ACHN (cell line): ENCODE data around the gene DUOX1.

Source experiments
- DNase-seq: peaks from one replicate; pipeline ENCODE4 v3.0.0-alpha.2; 2015
- in situ Hi-C: cut with HindIII; loops from 2 replicates; pipeline ENCODE4 v1.10.0; 2017; ENCODE audit warnings: low sequenced_read_pairs, low pct_ligation_motif_present, low pct_unique_long_range_greater_than_20kb

DUOX1 gene

DNA sequence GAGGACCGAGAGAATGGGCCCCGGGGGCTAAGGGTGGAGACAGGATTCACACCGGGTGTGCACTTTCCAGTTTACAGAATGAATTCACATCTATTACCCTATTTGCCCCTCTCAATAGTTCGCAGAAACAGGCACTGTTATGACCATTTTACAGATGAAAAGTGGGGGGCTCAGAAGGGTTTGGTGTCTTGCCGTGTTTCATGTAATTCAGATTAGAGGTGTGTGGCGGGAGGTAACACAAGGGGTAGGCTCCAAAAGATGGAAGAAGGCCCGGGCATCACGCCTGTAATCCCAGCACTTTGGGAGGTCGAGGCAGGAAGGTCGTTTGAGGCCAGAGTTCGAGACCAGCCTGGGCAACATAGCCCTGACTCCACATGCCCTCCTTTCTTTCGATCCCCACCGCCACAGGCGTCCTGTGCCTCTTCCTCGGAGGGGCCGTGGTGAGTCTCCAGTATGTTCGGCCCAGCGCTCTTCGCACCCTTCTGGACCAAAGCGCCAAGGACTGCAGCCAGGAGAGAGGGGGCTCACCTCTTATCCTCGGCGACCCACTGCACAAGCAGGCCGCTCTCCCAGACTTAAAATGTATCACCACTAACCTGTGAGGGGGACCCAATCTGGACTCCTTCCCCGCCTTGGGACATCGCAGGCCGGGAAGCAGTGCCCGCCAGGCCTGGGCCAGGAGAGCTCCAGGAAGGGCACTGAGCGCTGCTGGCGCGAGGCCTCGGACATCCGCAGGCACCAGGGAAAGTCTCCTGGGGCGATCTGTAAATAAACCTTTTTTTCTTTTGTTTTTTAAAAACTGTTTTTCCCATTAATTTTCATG lies 12.3 kb upstream of the DUOX1 start:
- in situ Hi-C loops = no loop called here
- no peak for DNase-seq

DNA sequence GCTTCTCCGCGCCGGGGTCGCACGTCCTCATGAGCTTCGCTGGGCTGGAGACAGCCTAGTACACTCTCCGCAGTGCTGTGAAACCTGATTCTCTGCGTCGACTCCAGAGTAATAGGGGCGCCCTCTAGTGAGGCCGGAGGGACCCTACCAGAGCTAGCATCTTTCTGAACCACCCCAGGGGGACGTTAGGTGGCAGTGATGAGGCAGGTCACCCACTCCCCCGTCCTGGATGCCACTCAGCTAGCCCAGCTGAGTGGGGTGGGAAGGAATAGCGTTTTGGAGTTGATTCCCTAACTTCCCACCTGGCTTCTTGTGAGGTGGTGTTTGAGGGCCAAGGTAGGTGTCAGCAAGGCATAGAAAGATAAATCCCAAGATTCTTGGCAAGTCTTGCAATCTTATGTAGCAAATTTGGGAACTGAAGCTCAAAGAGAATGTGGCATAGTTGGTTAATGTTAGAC lies 11.6 kb upstream of the DUOX1 start:
- in situ Hi-C loops = no loop called here
- DNase-seq = peak; percentile 82

DNA sequence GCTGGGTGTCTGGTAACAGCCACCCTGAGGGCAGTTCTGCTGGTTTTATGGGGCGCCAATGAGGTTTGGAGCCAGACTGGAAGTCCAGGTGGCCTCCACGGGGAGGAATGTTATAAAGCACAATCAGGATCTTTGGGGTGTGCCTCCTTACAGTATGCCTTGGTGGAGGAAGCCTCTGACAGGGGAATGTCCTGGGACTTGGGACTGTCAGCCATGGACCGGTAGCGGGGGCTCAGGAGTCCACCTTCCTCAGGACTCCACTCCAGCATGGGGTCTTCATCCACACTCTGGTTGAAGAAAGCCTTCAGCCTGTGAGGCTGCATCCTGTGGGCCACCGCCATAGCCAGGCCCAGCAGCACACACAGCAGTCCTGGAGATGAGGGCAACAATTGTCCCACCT lies 10.8 kb upstream of the DUOX1 start:
- in situ Hi-C loops = no loop called here

DNA sequence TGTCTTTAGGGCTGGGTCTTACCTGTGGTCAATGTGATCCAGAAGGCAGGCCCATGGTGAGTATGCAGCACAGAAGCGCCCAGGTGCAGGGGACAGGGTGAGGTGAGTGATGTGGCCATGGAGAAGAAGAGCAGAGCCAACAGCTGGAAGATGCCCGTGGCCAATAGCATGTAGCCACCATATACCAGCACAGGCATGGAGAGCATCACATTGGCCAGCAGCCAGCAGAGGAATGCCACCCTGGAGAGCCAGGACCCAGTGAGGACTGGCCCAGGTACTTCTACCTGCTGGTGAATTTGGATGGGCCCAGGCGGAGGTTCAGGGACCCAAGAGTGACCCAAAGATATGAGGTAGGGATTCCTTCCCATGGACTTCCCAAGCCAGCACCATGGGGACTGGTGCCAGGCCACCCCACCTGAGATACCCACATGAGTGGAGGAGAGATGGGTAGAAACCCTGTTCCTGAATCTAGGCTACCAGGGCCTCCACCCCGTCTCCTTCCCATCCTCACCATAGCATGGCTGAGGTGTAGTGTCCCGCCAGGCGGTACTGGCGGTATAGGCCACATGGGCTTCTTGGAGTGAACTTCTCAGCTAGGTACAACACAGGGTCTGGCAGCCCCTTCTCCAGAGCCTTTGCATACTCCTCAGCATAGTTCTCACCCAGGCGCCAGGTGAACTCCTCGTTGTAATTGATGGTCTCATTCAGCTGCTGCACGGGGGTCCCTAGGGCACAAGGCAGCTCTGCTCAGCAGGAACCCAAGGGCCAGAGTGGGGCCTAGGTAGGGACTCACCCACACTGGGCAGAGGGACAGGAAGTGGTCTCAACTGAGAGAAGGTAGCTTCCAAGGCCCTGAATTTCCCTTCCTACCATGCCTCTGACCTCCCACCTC lies 9.5 kb upstream of the DUOX1 start:
- in situ Hi-C loops = no loop called here
- DNase-seq = no peak

More for the DNA sequence above, 10.8 kb upstream of the DUOX1 start:
- no peak for DNase-seq

DNA sequence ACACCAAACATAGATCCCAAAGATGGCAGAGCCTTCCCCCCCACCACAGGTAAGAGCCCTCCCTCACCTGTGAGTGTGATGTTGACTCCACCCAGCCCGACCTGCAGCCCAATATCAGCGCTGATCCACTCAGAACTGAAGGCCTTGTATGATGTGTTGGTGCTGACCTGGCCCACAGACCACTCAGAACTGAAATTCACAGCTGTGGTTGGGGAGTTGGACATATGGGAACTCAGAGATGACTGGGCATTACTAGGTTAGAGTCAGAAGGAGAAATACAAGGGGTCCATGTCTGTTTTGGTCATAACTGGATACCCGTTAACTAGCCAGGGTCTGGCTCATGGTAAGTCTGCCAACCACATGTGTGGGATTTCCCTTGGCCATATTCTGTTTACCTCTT lies 8.8 kb upstream of the DUOX1 start:
- no peak for DNase-seq
- in situ Hi-C loops = no loop called here

DNA sequence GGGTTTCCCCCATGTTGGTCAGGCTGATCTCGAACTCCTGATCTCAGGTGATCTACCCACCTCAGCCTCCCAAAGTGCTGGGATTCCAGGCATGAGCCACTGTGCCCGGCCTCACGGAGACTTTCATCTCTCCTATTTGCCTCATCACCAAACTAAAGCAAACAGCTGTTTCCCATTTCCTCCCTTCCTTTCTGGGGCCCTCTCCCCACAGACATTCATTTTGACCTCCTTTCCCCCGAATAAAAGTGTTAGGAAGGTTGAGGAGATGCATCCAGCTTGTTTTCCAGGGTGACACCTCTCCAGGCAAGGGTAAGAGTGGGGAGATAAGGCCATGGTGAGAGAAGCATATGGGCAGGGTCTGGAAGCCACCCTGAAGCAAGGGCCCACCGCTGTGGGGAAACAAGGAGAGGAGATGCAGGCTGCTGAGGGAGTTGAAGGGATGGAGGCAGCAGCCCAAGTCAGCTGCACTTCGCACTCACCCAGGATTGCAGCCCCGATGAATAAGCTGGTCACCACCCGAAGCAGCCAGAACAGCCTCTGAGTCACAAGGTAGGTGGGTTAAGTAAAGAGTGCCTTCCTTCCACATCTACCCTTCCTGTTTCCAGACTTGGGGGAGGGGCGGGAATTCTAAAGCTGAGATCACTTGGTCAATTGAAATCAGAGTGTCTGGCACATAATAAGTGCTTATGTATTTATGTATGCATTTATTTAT lies 7.9 kb upstream of the DUOX1 start:
- peak; percentile 65 for DNase-seq
- in situ Hi-C loops = no loop called here

DNA sequence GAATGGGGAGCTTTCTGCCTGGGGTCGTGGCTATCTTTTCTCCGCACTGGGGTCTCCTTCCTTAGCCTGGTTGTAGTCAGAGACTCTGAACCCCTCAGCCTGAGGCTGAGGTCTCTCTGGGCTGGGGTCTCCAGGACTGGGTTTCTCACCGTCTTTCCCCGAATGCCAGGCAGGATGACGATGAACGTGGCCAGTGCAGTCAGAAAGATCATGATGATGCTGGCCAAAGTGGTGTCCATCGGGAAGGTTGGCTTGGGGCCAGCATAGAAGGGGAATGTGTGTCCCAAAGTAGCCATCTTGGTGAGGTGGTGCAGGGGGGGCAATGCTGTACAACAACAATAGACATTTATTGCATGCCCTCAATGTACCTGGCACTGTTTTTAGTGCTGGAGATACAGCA lies 7.1 kb upstream of the DUOX1 start:
- in situ Hi-C loops = no loop called here
- no peak for DNase-seq

DNA sequence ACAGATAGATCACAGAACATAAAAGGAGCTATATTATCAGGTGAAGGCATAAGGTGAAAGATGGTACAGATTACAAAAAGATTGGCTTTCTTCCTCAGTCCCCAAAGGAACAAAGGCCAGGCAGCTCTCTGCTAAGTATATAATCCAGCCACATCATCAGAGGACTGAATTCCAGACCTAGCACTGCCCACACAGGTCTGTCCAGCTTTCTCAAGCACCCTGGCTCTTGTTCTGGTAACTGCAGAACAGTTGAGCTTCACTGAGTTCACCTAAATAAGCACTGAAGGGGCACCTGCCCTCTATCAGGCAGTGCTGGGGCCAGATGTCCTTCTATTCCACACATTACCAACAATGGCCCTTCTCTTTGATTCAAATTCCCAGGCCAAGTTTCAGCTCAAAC lies 6.4 kb upstream of the DUOX1 start:
- DNase-seq = no peak
- in situ Hi-C loops = no loop called here

DNA sequence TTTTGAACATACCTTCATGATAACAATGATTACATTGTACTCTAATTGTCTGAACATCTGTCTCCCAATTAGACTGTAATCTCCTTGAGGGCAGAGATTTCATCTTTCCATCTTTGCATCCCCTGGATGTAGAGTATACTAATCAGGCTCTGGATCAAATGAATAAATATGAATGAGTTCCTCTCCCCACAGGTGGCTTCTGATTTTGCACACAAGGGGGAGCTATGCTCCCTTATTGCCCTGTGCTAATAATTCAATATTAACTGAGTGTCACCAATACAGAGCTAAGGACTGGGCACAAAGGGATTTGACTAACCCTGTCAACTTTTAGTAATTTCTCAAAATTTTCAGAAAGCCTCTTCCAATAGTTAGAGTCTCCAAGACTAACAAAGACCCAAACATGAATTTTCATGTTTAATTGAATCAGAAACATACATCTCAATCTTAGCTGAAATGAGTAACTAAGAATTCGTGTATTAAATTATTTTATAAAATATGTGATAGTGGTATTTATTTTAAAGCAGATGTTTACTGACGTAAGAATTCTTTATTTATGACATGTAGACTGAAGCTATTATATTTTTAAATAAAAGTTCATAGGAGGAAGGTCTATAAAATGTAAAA lies 3.1 kb upstream of the DUOX1 start:
- in situ Hi-C loops = no loop called here
- peak; percentile 48 for DNase-seq

DNA sequence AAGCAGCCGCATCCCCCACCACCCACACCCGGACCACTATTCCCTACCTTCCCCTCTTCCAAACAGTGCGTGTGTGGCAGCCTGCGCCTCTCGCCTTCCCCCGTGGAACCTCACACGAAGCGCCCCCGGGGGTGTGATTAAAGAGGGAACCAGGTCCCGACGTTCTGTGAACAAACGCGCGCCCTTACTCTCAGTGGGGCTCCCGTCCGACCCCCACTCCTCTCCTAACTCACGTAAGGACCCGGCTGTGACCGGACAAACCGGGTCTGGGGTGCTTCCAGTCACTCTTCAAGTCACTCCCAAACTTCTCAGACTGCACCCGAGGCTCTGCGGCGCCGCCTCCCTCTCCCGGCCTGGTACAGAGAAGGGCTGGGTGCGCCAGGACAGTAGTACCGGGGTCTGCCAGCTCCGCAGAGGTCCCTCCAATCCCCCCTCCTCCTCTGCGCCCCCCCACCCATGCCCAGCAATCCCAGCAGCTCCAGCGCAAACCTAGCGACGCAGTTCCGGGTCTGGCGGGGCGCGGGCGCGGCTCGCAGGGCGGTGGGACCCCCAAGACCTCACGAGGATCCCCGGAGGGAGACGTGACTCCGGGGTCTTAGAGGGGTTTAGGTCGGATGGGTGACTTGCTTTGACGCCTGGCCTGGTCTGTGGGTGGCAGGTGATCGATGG lies 689 bp upstream of the DUOX1 start:
- DNase-seq = no peak
- in situ Hi-C loops = no loop called here

DNA sequence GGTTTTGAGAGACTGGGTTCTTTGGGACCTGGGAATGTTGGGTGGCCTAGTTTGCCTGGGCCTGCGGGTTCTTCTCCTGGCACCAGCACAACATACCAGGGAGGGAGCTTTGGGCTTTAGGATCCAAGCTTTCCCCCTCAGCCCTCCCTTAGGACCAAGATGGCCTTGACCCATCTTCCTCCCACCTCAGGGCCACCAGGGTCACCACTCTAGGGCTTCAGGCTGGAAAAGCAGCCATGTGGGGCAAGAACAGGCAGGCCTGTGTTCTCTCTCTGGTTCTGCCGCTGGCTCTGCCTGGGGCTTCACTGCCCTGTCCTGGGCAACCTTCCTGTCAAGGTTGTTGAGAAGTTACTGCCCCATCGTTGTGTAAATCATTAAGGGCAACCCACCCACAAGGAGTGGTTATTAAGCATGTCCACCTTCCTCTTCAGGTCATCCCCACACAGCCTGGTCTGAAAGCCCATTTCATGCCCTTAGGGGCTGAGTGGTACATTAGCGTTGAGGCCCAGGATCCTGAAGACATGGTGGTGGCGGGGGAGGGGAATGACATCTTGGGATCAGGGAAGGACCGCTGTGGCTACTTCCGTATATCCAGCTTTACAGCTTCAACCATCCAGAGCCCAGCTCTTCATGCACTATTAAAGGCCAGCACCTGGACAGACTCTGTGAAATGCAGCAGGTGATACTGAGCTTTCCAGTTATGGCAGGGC lies 652 bp downstream of the DUOX1 start:
- DNase-seq = no peak
- in situ Hi-C loops = no loop called here

DNA sequence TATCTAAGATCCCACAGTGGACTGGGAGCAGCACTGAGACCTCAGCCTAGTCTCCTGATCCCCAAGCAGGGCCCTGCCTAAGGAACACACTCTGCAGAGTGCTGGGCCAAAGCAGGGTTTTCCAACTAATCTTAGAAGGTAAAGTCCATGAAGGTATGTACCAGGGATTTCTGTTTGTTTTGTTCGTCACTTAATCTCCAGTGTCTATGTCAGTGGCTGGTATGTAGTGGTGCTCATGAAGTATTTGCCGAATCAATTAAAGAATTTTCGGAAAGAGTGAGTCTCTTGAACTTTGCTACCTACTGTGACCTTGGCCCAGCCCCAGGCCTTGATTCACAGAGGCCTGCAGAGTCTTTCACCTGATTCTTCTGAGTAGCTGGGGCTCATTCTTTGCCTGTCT lies 1.7 kb downstream of the DUOX1 start:
- DNase-seq = no peak
- in situ Hi-C loops = no loop called here

DNA sequence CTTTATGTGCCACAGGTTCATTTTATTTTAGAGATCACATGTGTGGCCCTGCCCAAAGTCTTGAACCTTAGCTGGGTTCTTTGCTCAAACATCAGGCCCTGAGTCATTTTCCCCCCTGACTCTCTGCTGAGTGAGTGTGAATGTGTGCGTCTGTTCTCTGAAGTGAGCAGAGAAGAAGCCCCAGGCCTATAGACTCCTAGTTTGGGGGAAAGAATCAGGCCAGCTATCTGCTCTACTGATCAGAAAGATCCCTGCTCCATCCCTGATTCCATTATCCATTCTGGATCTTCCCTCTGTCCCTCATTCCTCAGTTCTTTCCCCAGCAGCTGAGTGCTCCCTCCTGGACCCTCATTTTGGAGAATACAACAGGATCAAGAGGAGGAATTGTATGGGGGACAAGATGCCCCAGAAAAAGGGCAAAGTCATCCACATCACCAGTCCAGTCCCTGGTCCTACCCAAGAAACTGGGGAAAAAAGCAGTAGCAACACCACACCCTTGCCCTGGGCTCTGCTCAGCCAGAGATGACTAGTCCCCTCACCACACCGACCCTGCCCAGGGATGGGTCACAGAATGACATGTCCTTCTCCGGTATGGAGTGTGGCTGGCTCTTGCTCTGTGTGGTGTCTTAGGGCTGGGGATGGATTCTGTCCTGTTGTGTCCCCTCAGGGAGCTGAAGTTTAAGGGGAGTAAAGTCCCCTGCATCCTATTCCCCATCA lies 3.2 kb downstream of the DUOX1 start:
- in situ Hi-C loops = no loop called here
- DNase-seq = no peak

DNA sequence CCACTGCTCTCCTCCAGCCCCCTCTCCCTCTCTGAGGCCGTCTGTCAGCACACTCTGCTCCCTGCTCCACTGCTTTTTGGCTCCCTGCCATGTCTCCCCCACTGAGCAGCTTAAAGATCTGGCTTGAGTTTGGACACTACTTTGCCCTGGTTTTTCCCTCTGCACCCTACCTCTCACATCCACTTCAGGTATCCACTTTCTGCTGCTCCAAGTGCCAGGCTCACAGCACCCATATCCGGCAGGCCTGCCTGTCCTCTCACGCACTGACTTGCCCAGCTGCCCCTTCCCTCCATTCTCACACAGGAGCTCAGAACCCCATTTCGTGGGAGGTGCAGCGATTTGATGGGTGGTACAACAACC lies 3.7 kb downstream of the DUOX1 start:
- in situ Hi-C loops = no loop called here
- no peak for DNase-seq

DNA sequence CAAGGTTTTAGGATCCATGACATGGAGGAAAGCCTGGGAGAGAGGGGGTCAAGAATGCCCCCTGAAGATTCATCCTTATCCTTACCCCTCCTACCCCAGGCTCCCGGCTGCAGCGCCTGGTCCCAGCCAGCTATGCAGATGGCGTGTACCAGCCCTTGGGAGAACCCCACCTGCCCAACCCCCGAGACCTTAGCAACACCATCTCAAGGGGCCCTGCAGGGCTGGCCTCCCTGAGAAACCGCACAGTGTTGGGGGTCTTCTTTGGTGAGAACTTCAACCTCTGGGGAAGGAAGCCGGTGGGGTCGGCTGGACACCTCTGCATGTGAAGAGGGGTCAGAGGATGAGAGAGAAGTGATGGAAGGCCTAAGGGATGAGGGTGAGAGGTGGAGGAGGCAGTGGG lies 4.3 kb downstream of the DUOX1 start:
- no peak for DNase-seq

DNA sequence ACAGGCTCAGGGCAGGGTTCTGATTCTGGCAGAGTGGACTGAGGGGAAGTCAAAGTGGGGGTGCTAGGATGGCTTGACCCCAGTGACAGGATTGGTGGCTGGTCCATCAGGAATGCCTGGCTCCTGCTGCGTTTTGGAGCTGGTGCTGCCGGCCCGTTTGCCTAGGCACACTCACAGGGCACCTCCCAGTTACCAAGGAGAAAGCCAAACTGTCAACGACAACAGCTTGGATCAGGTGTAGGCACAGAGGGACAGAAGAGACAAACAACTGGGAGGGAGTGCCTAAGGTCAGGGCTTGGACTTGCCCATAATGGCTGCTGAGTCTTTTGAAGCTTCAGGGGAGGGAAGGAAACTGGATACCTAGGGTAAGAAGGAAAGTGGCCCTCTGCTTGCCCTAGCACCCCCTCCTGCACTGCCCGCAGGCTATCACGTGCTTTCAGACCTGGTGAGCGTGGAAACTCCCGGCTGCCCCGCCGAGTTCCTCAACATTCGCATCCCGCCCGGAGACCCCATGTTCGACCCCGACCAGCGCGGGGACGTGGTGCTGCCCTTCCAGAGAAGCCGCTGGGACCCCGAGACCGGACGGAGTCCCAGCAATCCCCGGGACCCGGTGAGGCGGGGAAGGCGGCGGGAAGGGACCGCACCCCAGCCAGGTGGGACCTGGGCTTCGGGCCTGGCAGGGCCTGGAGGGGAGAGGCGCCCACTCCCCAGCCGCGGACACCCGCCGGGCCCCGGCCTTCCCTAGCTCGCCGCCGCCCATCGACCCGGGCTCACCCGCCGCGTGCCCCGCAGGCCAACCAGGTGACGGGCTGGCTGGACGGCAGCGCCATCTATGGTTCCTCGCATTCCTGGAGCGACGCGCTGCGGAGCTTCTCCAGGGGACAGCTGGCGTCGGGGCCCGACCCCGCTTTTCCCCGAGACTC lies 5.1 kb downstream of the DUOX1 start:
- DNase-seq = no peak
- in situ Hi-C loops = no loop called here

More for the DNA sequence above, 4.3 kb downstream of the DUOX1 start:
- in situ Hi-C loops = no loop called here
